Loucy (cell line): Measurements from ENCODE around the gene TBL1XR1.

ENCODE experiments used
- H2AFZ ChIP-seq: fragments of 200-600 bp; sonication (generic); 2 replicates; pipeline ENCODE4 v1.6.0; 2016; ENCODE audit warnings: antibody characterized with exemption, mild to moderate bottlenecking, low read length, moderate library complexity
- H3F3A ChIP-seq: fragments of 200-600 bp; 2 replicates; pipeline ENCODE4 v1.6.0; 2016; ENCODE audit warnings: antibody characterized with exemption, low read depth, mild to moderate bottlenecking
- H3K27me3 ChIP-seq: fragments of 200-600 bp; sonication (generic); 2 replicates; pipeline ENCODE4 v1.6.1; 2014; ENCODE audit warnings: low read length, mild to moderate bottlenecking; ENCODE audit not compliant: insufficient read depth, poor library complexity, severe bottlenecking
- H3K36me3 ChIP-seq: fragments of 200-600 bp; sonication (generic); 2 replicates; pipeline ENCODE4 v1.6.1; 2016; ENCODE audit warnings: low read length; ENCODE audit not compliant: insufficient read depth
- H3K4me1 ChIP-seq: fragments of 200-600 bp; sonication (generic); 2 replicates; pipeline ENCODE4 v1.5.1; 2014; ENCODE audit warnings: low read length, mild to moderate bottlenecking; ENCODE audit not compliant: insufficient read depth, poor library complexity, severe bottlenecking
- H3K4me2 ChIP-seq: fragments of 200-600 bp; sonication (generic); 2 replicates; pipeline ENCODE4 v1.6.0; 2014; ENCODE audit warnings: antibody characterized with exemption, low read length, low read depth, mild to moderate bottlenecking; ENCODE audit not compliant: poor library complexity, severe bottlenecking
- H3K4me3 ChIP-seq: fragments of 200-600 bp; sonication (generic); 2 replicates; pipeline ENCODE4 v1.5.1; 2014; ENCODE audit warnings: low read length, mild to moderate bottlenecking, mixed read lengths; ENCODE audit not compliant: poor library complexity, severe bottlenecking
- H3K79me2 ChIP-seq: fragments of 200-600 bp; sonication (generic); 2 replicates; pipeline ENCODE4 v1.6.1; 2014; ENCODE audit warnings: low read length; ENCODE audit not compliant: insufficient read depth
- H3K9ac ChIP-seq: fragments of 200-600 bp; sonication (generic); 2 replicates; pipeline ENCODE4 v1.6.0; 2014; ENCODE audit warnings: mild to moderate bottlenecking, low read depth, low read length, moderate library complexity; ENCODE audit not compliant: poor library complexity, severe bottlenecking
- H3K9me2 ChIP-seq: fragments of 200-600 bp; sonication (generic); replicated peaks from 2 replicates; pipeline ENCODE4 v1.6.1; 2016; ENCODE audit warnings: low read depth, low read length, mixed read lengths
- H3K9me3 ChIP-seq: fragments of 200-600 bp; sonication (generic); 2 replicates; pipeline ENCODE4 v1.6.1; 2014; ENCODE audit warnings: mild to moderate bottlenecking, antibody characterized with exemption, low read length, low read depth; ENCODE audit not compliant: insufficient read depth
- H4K20me1 ChIP-seq: fragments of 200-600 bp; sonication (generic); 2 replicates; pipeline ENCODE4 v1.6.0; 2014; ENCODE audit warnings: antibody characterized with exemption, low read length, mild to moderate bottlenecking; ENCODE audit not compliant: insufficient read depth, poor library complexity, severe bottlenecking
- EZH2phosphoT487 ChIP-seq: fragments of 200-600 bp; IDR thresholded peaks from 2 replicates; pipeline ENCODE4 v1.6.1; 2018; ENCODE audit warnings: antibody characterized with exemption, mild to moderate bottlenecking, moderate library complexity, borderline replicate concordance
- TF ChIP-seq, protein P1 (sequence below): fragments of 200-600 bp; sonication (generic); conservative IDR thresholded peaks from 2 replicates; pipeline ENCODE4 v1.5.1; 2014; ENCODE audit warnings: mild to moderate bottlenecking, antibody characterized with exemption, low read length

TBL1XR1 gene

DNA sequence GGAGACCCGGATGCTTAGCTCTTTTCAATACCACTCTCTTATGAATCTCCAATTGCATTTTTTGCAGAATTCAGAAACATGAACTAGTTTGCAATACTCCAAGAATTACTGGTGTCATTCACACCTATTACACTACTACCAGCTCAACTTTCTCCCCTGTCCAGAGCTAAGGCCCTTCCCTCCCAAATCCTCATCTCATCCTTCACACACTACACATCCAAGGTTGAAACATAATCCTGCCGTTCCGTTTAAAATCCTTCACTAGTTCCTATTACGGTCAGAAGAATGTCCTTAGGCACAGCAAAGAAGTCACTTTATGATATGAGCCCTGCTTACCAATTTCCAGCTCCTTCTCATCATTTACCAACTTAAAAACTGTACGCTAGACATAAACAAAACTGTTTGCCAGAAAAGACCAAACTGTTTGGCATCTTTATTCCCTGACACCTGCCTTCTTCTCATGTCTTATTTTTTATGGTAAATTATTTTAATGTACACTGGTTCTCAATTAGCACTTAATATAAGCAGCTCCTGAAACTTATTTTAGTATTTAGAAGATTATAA, 22.6 kb downstream of the TBL1XR1 start:
- peaks cover 11% of the 10 kb centered on the region for H3K4me1 ChIP-seq
- 0 out of 2 replicates have a peak, but pooled peaks cover 3% of the 10 kb centered on the region for H3F3A ChIP-seq
- no peaks in the 10 kb centered on the region for H3K9me2 ChIP-seq
- H3K36me3 ChIP-seq, result peaks cover 17% of the 10 kb centered on the region; the same call in 1 of the 2 replicates
- no peak overlapping the region for H3K9ac ChIP-seq
- H3K4me2 ChIP-seq, result no peak overlapping the region
- H3K27me3 ChIP-seq, result no peaks in the 10 kb centered on the region
- H2AFZ ChIP-seq, result no peak overlapping the region
- H3K4me3 ChIP-seq, result no peak overlapping the region
- peaks cover 100% of the 10 kb centered on the region for H3K79me2 ChIP-seq
- no peak for TF ChIP-seq EZH2phosphoT487
- TF ChIP-seq, protein P1, sequence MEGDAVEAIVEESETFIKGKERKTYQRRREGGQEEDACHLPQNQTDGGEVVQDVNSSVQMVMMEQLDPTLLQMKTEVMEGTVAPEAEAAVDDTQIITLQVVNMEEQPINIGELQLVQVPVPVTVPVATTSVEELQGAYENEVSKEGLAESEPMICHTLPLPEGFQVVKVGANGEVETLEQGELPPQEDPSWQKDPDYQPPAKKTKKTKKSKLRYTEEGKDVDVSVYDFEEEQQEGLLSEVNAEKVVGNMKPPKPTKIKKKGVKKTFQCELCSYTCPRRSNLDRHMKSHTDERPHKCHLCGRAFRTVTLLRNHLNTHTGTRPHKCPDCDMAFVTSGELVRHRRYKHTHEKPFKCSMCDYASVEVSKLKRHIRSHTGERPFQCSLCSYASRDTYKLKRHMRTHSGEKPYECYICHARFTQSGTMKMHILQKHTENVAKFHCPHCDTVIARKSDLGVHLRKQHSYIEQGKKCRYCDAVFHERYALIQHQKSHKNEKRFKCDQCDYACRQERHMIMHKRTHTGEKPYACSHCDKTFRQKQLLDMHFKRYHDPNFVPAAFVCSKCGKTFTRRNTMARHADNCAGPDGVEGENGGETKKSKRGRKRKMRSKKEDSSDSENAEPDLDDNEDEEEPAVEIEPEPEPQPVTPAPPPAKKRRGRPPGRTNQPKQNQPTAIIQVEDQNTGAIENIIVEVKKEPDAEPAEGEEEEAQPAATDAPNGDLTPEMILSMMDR, result no peak
- peaks cover 98% of the 10 kb centered on the region for H4K20me1 ChIP-seq
- no peaks in the 10 kb centered on the region for H3K9me3 ChIP-seq

DNA sequence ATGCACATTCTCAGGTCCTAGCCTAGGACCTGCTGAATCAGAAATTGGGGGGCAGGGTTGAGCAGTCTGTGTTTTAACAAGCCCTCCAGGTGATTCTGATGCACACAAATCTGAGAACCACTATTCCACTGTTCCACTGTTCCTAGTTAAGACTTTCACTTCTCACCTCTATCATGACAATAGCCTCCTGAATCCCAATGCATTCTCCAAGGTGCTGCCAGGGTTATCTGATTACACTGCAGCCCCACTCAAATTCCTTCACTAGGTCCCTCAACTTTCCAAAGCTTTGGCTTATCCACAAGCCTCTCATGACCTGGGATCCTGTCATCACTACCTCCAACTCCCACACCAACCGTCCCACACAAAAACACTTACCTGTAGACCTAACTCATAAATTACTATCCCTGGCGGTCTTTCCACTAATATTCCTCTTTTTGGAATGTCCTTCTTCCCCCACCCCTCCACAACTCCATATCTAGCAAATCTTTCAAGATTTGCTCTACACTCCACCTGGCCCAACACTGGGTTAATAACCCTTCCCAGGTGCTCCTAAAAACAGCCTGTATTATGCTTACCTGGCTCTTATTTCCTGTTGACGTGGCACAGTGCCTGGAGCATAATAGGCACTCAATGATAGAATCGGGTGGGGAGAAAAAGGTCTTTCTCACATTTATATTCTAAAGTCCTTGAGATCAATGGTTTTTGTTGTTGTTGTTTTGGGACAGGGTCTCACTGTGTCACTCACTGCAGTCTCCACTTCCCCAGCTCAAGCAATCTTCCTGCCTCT, 27.2 kb downstream of the TBL1XR1 start:
- Histone ChIP-seq H3K27me3 (no peaks in the 10 kb centered on the region), H3K4me2 (no peak overlapping the region), H3K4me1 (peaks cover 16% of the 10 kb centered on the region), H3K9ac (no peak overlapping the region), H2AFZ (no peak overlapping the region), H3K79me2 (peaks cover 100% of the 10 kb centered on the region), H3K9me2 (no peaks in the 10 kb centered on the region), H3K4me3 (no peak overlapping the region), H3K9me3 (no peaks in the 10 kb centered on the region), H3K36me3 (peaks cover 27% of the 10 kb centered on the region; the same call in 1 of the 2 replicates), H3F3A (no peaks in the 10 kb centered on the region), H4K20me1 (peaks cover 100% of the 10 kb centered on the region)
- TF ChIP-seq, protein P1, result no peak
- no peak for TF ChIP-seq EZH2phosphoT487

GRCh38 chr3:177168431-177168830, 28.9 kb downstream of the TBL1XR1 start:
- Histone ChIP-seq H3K9me3 (no peaks in the 10 kb centered on the region), H3K9me2 (no peaks in the 10 kb centered on the region), H3K4me3 (no peak overlapping the region), H3K4me2 (no peak overlapping the region), H3K79me2 (peaks cover 100% of the 10 kb centered on the region), H3F3A (no peaks in the 10 kb centered on the region), H3K9ac (no peak overlapping the region), H3K4me1 (peaks cover 16% of the 10 kb centered on the region), H3K36me3 (peaks cover 30% of the 10 kb centered on the region; the same call in 1 of the 2 replicates), H2AFZ (no peak overlapping the region), H3K27me3 (no peaks in the 10 kb centered on the region), H4K20me1 (peaks cover 100% of the 10 kb centered on the region)
- TF ChIP-seq, protein P1, result no peak
- no peak for TF ChIP-seq EZH2phosphoT487
